ENCODE data around the gene CTSZ. TPM values are rescaled to one million over a fixed set of nuclear protein-coding genes. Genes with fewer than 3 reads are reported as not detected.
A peak's percentile ranks its signal among the peaks of the same experiment; 100 is the strongest.

The CTSZ gene
- total RNA-seq: 61.4 and 65.6 TPM in 2 replicates
- long read RNA-seq, partial matches to known transcripts: 0 of 1 reads
- long read RNA-seq, other reads (novel, unspliced or antisense): 1 of 1 reads

GRCh38 chr20:59006864-59007664 is at the start of gene CTSZ:
TSS of gene CTSZ (minus strand) at chr20:59007254. CDS start at chr20:59007128, 126 bp downstream.
- Mint-ChIP-seq H3K4me1 (ENCODE audit: low read depth) (peaks cover 3% of the 10 kb centered on the region), H3K27me3 (peaks cover 23% of the 10 kb centered on the region), H3K4me3 (ENCODE audit: low read depth) (peak within 1 kb of the TSS; percentile 66), H3K36me3 (ENCODE audit: insufficient read depth) (peaks cover 2% of the 10 kb centered on the region), H3K27ac (no peak within 1 kb of the TSS), H3K9me3 (ENCODE audit: low read depth) (no peaks in the 10 kb centered on the region)
- no peak for TF ChIP-seq CTCF (IDR thresholded peaks at IDR 0.05; ENCODE audit: unreplicated experiment)
- peak; percentile 25 for DNase-seq (ENCODE audit: low spot score, unreplicated experiment)

GRCh38 chr20:59055302-59055701 is 48.2 kb upstream of the CTSZ start:
- Mint-ChIP-seq H3K36me3 (ENCODE audit: insufficient read depth) (no peaks in the 10 kb centered on the region), H3K4me1 (ENCODE audit: low read depth) (peaks cover 11% of the 10 kb centered on the region), H3K27me3 (no peaks in the 10 kb centered on the region), H3K4me3 (ENCODE audit: low read depth) (no peak overlapping the region), H3K9me3 (ENCODE audit: low read depth) (no peaks in the 10 kb centered on the region), H3K27ac (no peak overlapping the region)
- TF ChIP-seq CTCF (IDR thresholded peaks at IDR 0.05; ENCODE audit: unreplicated experiment): no peak
- no peak for DNase-seq (ENCODE audit: low spot score, unreplicated experiment)

- Mint-ChIP-seq H3K27ac (peak overlapping the region; percentile 30), H3K36me3 (ENCODE audit: insufficient read depth) (no peaks in the 10 kb centered on the region), H3K9me3 (ENCODE audit: low read depth) (no peaks in the 10 kb centered on the region), H3K4me3 (ENCODE audit: low read depth) (no peak overlapping the region), H3K4me1 (ENCODE audit: low read depth) (peaks cover 11% of the 10 kb centered on the region), H3K27me3 (peaks cover 6% of the 10 kb centered on the region)
- no peak for DNase-seq (ENCODE audit: low spot score, unreplicated experiment)
- no peak for TF ChIP-seq CTCF (IDR thresholded peaks at IDR 0.05; ENCODE audit: unreplicated experiment)
Measured at GRCh38 chr20:59051666-59052185, 44.7 kb upstream of the CTSZ start.

GRCh38 chr20:59050437-59050836 is 43.4 kb upstream of the CTSZ start:
- H3K36me3 Mint-ChIP-seq (ENCODE audit: insufficient read depth): no peaks in the 10 kb centered on the region
- no peak overlapping the region for H3K4me3 Mint-ChIP-seq (ENCODE audit: low read depth)
- DNase-seq (ENCODE audit: low spot score, unreplicated experiment): no peak
- peaks cover 7% of the 10 kb centered on the region for H3K27me3 Mint-ChIP-seq
- TF ChIP-seq CTCF (IDR thresholded peaks at IDR 0.05; ENCODE audit: unreplicated experiment): no peak
- peaks cover 11% of the 10 kb centered on the region for H3K4me1 Mint-ChIP-seq (ENCODE audit: low read depth)
- no peak overlapping the region for H3K27ac Mint-ChIP-seq
- H3K9me3 Mint-ChIP-seq (ENCODE audit: low read depth): no peaks in the 10 kb centered on the region

GRCh38 chr20:59048681-59049030 is 41.6 kb upstream of the CTSZ start:
- no peak for DNase-seq (ENCODE audit: low spot score, unreplicated experiment)
- Mint-ChIP-seq H3K36me3 (ENCODE audit: insufficient read depth) (no peaks in the 10 kb centered on the region), H3K4me3 (ENCODE audit: low read depth) (no peak overlapping the region), H3K9me3 (ENCODE audit: low read depth) (no peaks in the 10 kb centered on the region), H3K27me3 (peaks cover 7% of the 10 kb centered on the region), H3K27ac (no peak overlapping the region), H3K4me1 (ENCODE audit: low read depth) (peaks cover 11% of the 10 kb centered on the region)
- no peak for TF ChIP-seq CTCF (IDR thresholded peaks at IDR 0.05; ENCODE audit: unreplicated experiment)
